Keratinocyte (primary cell): Measurements from ENCODE around the gene CPNE7.

Source experiments
- CTCF ChIP-seq, 3 experiments: IDR thresholded peaks in 1 of 3; conservative IDR thresholded peaks in 1 of 3; optimal IDR thresholded peaks in 1 of 3; 2 replicates in 2 of 3; 3 replicates in 1 of 3; pipeline versions ENCODE3 to v1.5.1; 2011; ENCODE audit warnings: low read length in 3 of 3, mild to moderate bottlenecking in 3 of 3, moderate library complexity in 2 of 3, control low read depth in 1 of 3, inconsistent platforms in 1 of 3; ENCODE audit not compliant: insufficient read depth in 2 of 3; ENCODE audit errors: extremely low read depth in 1 of 3
- EZH2 ChIP-seq: IDR thresholded peaks from one replicate; pipeline ENCODE4 v1.6.1; 2012; ENCODE audit warnings: inconsistent platforms, mild to moderate bottlenecking, low read length, moderate library complexity

GRCh38 chr16:89537549-89537925 is 38.0 kb upstream of the CPNE7 start:
- no peak for TF ChIP-seq EZH2
- TF ChIP-seq CTCF (optimal IDR thresholded peaks at IDR 0.05 in 1 of 3, IDR thresholded peaks at IDR 0.05 in 1 of 3, conservative IDR thresholded peaks at IDR 0.05 in 1 of 3; ENCODE audit: extremely low read depth in 1 of 3, insufficient read depth in 2 of 3, low read length in 3 of 3), result no peak
